Omental fat pad (tissue), 4 donors: ENCODE results near the gene RNF17. TPM values are rescaled to one million over a fixed set of nuclear protein-coding genes. Genes with fewer than 3 reads are reported as not detected.

Source experiments
- ATAC-seq: fragments of 150-250 bp; one replicate; pipeline ENCODE4 v1.9.1; 2016; ENCODE audit warnings: mild to moderate bottlenecking, moderate library complexity; ENCODE audit not compliant: low FRiP score
- DNase-seq: peaks from one replicate; pipeline ENCODE4 v3.0.0-alpha.2; 2019; ENCODE audit warnings: low spot score
- total RNA-seq, 4 donors: library from RNA; depleted of rRNA; stranded (reverse); fragments of >200 nt; gene quantifications; one replicate each; pipeline ENCODE4 v1.1.0, GENCODE V29; 2016
- TF ChIP-seq, protein P1 (sequence below), 3 donors: fragments of 450-650 bp; IDR thresholded peaks; one replicate each; pipeline ENCODE4 v1.5.1; 2016 to 2017; ENCODE audit warnings: antibody characterized with exemption in 3 of 3, mild to moderate bottlenecking in 3 of 3, moderate library complexity in 2 of 3

The RNF17 gene
- total RNA-seq, 4 donors from 2014 or later, result 0.28 to 0.32 TPM; not detected in 2

GRCh38 chr13:24748061-24748400, 15.9 kb upstream of the RNF17 start:
- TF ChIP-seq, protein P1, sequence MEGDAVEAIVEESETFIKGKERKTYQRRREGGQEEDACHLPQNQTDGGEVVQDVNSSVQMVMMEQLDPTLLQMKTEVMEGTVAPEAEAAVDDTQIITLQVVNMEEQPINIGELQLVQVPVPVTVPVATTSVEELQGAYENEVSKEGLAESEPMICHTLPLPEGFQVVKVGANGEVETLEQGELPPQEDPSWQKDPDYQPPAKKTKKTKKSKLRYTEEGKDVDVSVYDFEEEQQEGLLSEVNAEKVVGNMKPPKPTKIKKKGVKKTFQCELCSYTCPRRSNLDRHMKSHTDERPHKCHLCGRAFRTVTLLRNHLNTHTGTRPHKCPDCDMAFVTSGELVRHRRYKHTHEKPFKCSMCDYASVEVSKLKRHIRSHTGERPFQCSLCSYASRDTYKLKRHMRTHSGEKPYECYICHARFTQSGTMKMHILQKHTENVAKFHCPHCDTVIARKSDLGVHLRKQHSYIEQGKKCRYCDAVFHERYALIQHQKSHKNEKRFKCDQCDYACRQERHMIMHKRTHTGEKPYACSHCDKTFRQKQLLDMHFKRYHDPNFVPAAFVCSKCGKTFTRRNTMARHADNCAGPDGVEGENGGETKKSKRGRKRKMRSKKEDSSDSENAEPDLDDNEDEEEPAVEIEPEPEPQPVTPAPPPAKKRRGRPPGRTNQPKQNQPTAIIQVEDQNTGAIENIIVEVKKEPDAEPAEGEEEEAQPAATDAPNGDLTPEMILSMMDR (IDR thresholded peaks at IDR 0.05), result no peak
- no peak for DNase-seq
- ATAC-seq, result no peak

GRCh38 chr13:24759197-24759596, 4.8 kb upstream of the RNF17 start:
- DNase-seq (no peak), ATAC-seq (no peak)
- TF ChIP-seq, protein P1 (IDR thresholded peaks at IDR 0.05), result no peak

- DNase-seq (no peak), ATAC-seq (no peak)
- TF ChIP-seq, protein P1 (IDR thresholded peaks at IDR 0.05), result no peak
These were observed 284 bp downstream of the RNF17 start for GRCh38 chr13:24764276-24764630.

DNA sequence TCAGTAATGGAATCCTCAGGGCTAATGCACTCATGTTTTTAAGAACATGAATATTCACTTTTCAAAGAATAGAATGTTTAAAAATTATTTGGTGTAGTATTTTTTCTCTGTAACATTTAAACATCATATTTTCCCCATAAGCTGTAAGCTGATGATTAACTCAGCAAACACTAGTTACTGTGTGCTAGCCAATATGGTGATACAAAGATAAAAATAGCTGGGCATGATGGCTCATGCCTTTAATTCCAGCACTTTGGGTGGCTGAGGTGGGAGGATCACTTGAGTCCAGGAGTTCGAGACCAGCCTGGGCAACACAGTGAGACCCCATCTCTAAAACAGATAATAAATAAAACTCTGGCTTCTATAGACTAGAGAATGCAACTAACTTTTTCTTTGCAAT, 13.2 kb downstream of the RNF17 start:
- TF ChIP-seq, protein P1 (IDR thresholded peaks at IDR 0.05), result no peak
- ATAC-seq, result no peak
- DNase-seq, result no peak

DNA sequence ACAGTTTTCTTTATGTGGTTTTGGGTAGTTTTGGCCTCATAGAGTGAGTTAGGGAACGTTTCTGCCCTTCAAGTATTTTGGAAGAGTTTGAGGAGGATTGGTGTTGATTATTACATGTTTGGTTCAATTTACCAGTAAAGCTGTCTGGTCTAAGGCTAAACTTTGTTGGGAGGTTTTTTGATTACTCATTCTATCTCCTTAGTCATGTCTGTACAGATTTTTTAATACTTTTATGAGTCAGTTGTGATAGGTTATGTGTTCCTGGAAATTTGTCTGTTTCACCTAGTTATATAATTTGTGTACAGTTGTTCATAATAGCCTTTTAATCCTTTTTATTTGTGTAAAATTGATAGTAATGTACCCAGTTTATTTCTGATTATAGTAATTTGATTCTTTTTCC, 20.4 kb downstream of the RNF17 start:
- ATAC-seq (no peak), DNase-seq (no peak)
- TF ChIP-seq, protein P1 (IDR thresholded peaks at IDR 0.05), result no peak

GRCh38 chr13:24788538-24788937, 24.6 kb downstream of the RNF17 start:
- DNase-seq, result no peak
- TF ChIP-seq, protein P1 (IDR thresholded peaks at IDR 0.05), result no peak
- no peak for ATAC-seq

GRCh38 chr13:24802074-24802473, 38.1 kb downstream of the RNF17 start:
- TF ChIP-seq, protein P1 (IDR thresholded peaks at IDR 0.05), result no peak
- ATAC-seq (no peak), DNase-seq (no peak)
